SKM-1 (cell line): Measurements from ENCODE around the gene AMMECR1.

Source experiments
- DNase-seq: peaks from one replicate; lab custom pipeline; 2025; ENCODE audit not compliant: unreplicated experiment; lab: John Stamatoyannopoulos, UW

Gene AMMECR1

DNA sequence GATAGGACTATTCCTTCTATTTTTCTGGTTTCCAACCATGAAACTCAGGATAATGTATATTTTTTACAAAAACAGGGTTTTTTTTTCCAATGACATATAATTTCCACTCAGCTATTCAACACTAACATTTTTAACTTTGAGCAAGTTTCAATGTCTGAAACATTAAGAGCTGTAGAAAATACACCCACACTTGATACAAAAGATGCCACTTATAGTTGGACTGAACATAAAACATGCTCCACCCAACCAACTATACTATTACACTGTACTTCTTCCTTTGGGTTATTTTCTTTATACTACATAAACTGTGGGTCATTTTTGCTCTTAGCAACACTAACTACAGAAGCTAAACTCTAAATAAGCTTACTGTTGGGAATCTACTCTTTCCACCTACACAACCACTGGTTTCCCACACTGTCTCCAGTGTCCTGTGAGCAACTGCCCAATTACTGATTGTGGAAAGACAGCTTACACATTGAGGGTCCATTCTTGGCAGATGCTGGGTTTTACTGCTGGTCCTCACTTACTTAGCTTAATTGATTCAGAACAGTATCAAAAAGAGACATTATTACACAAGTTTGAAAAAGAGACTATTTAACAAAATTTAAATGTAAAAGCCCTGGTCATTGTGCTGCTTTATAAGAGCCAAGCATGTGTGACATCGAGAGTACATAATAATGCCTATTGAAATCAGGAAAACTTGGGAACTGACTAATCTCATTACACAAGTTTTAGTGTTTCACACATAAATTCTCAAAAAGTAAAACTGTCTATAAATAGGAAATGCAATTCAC lies 6.3 kb downstream of the AMMECR1 start:
- no peak for DNase-seq

DNA sequence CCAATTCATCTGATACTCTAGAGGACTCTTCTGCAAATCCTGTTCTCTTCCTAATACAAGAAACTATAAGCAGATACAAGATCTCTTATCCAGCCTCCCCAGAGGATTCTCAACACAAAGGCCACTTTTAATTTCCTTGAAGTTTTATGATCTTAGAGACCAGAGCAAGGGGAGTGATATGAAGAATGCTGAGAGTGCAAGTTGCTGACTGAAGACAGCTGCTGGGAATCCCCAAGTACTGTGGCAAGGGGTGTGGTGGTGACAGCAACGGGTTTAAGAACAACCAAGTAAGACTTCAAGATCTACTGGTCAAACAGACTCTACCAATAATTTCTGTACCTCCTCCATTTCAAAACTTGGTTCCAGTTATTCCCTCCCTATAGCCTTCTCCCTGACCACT lies 7.0 kb downstream of the AMMECR1 start:
- DNase-seq, result no peak

GRCh38 chrX:110310000-110310790 lies 7.7 kb downstream of the AMMECR1 start:
- no peak for DNase-seq

- DNase-seq, result no peak
These were observed 9.7 kb downstream of the AMMECR1 start for GRCh38 chrX:110308220-110308619.

DNA sequence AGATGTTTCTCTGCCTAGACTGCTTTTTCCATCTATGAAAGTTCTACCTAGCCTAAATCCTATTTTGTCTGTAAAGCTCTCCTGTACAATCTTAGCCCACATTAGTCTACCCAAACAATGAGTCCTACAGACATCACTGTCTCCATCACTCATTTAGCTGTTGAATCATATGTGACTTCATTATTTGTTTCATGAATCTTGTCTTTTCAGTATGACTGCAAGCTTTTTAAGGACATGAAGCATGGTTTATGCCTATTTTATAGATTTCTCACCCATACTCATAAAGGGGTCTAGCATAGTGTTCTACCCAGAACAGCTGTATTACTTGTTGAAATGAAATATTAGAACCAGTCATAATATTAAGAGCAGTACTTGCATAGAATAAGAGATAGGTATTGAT lies 13.0 kb downstream of the AMMECR1 start:
- DNase-seq, result no peak

- DNase-seq, result no peak
These were observed 13.5 kb downstream of the AMMECR1 start for GRCh38 chrX:110304371-110304770.

- no peak for DNase-seq
These were observed 14.9 kb downstream of the AMMECR1 start for GRCh38 chrX:110302975-110303374.

DNA sequence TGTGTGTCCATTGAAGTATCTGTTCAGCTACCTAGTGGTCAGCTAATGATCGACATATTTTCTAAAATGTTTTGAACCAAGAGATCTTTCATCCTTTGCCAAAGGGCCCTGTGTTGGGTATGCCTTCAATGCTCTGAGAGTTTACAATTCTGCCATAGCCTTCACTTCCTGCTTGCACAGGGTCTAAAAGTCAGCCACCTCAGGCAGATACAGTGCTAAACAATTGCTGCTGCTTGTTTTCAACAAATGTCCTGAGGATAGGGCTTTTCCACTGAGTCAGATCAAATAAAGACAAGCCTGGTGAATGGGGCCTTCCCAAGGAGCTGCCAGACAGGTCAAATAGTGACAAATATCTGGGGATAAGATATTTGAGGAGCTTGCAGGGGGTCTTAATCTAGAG lies 16.7 kb downstream of the AMMECR1 start:
- no peak for DNase-seq

- no peak for DNase-seq
These were observed 23.8 kb downstream of the AMMECR1 start for GRCh38 chrX:110294087-110294486.

DNA sequence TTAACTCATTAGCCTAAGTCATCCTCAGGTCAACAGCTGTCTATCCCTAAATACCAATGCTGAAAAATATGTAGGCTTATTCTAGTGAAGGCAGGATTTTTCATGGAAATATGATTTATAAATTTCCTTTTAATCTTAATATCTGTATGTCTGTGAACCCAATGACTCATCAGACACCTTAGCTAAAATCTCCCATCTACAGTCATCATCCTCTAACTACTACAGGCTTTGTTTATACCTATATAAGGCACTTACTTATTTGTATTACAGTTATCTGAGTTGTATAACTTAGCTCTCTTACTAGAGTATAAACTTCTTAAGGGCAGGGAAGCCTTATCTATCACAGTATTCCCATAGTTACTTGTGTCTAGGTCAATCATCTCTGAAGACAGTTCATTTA lies 24.2 kb downstream of the AMMECR1 start:
- no peak for DNase-seq

GRCh38 chrX:110287605-110288004 lies 30.3 kb downstream of the AMMECR1 start:
- no peak for DNase-seq

- no peak for DNase-seq
These were observed 31.8 kb downstream of the AMMECR1 start for GRCh38 chrX:110286106-110286505.

- DNase-seq, result no peak
These were observed 33.7 kb downstream of the AMMECR1 start for GRCh38 chrX:110284159-110284558.

DNA sequence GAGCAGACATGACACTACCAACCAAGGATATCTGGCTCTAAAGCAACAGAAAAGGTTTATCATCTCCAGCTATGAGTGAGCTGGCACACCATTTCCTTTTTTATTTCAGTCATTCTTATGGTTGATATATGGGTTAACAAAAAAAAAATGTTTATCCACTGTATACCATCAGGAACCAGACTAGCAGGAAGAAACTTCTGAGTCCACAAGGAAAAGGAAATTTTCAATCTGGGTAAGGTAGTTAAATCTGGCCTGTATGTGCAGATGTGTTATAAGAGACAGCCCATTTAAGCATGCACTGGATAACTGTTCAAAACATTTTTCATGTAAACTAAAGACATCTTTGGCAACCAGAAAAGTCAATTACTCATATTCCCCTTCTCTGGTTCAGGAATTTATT lies 35.0 kb downstream of the AMMECR1 start:
- DNase-seq, result no peak

DNA sequence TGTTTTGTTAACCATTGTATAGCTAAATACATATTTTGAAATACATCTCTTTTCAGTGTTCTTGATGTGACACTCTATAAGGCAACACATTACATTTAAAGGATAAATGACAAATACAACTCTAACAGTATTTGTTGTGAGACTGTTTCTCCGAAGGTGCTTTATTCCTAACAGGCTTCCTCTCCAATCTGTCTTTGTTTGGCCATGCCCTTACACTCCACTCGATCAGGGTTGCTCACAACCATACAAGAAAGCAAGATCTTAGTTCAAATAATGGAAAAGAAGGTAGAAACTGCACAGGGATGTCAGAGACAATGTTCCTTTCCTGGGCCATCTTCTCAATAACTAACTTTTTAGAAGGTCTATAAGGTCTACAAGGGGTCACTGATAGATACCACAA lies 36.5 kb downstream of the AMMECR1 start:
- DNase-seq, result no peak

GRCh38 chrX:110280954-110281353 lies 36.9 kb downstream of the AMMECR1 start:
- DNase-seq, result no peak

DNA sequence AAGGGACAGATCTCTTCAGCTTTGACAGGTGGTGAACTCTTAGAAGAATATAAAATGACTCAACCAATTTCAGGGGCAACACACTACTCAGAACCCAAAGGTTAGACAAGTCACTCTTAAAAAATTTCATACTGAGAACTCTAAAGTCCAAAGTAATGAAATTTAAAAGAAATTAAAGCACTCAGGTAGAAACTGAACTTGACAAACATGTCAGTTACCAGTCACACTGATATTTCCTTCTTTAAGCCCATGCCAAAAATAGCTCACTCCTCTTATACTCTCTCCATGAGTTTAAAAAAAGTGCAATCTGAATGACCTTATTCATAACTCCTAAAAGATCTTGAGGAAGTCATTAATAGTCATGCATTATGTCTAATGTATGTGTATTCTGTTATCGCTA lies 40.3 kb downstream of the AMMECR1 start:
- no peak for DNase-seq

DNA sequence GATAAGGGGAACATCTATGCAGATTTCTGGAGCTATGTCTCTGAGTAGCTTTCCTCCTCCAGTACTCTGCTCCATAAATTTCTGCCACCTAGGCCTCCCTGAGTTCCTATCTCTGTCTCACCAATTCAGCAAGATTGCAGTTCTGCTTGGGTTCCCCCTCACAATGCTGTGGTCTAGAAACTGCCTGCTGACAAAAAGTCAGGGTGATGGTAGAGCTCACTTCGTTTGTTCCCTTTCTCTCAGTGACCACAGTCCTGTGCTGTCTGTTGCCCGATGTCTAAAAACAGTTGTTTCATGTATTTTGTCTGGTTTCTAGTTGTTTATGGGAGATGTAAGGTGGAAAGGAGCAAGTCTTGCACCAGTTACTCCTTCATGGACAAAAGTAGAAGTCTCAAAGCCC lies 41.1 kb downstream of the AMMECR1 start:
- DNase-seq, result no peak

DNA sequence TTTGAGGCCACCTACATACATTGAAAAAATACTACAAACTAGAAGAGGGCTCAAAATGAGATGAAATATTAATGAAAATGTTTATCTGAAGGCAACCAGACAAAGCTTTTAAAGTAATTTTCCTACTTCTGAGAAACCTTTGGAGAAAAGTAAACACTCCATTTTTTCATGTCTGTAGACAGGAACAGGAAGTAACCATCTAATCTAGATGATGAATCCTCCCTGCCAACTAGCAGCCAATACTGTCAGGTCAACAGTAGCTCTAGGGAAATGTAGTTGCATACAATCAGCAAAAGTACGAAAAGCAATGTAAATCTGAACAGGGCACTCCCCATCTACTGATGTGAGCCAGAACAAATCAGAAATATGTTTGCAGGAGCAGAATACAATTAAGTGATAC lies 49.0 kb downstream of the AMMECR1 start:
- no peak for DNase-seq

DNA sequence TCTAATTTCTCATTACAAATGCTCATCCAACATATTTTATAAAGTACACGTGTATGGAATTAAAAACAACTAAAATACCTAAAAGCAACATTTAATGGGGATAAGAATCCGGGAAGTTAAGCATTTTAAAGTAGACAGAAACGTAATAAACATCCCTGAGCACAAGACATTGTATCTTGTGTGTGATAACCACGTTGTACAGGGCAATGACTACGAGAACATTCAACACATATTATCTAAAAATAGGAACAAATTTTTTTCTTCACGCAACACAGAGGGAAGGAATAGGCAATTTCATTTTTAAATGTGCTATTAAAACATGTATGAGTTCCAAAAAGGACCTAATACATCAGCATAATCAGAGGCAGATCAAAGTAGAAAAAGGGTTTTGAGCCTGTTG lies 49.5 kb downstream of the AMMECR1 start:
- no peak for DNase-seq

DNA sequence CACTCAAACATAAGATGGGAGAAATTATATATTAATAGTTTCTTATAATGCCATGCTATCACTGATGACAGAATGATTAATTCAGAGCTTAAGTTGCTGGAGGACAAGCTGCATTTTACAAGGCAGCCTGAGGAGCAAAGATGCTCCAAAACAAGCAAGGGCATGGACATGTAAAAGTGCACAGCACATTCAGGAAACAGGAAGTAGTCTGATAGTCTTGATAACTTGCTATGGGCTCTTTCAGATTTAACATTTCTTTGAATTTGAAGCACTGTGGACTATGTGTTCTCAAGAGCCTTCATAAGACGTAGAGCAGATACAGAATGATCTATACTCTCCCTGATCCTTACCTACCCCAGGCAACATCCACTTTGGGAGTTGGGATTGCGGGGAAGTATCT lies 50.0 kb downstream of the AMMECR1 start:
- no peak for DNase-seq

GRCh38 chrX:110265661-110266060 lies 52.2 kb downstream of the AMMECR1 start:
- DNase-seq, result no peak
